WERI-Rb-1 (cell line): ENCODE measurements around the gene CHMP6.

Experiments used
- DNase-seq: peaks from one replicate; pipeline ENCODE4 v3.0.0-alpha.2; 2020
- H3K27ac ChIP-seq: fragments of 250-450 bp; sonication (Bioruptor Pico); 2 replicates; pipeline ENCODE4 v1.5.1; 2020; ENCODE audit warnings: mild to moderate bottlenecking, moderate library complexity
- H3K27me3 ChIP-seq: fragments of 250-450 bp; sonication (Bioruptor Pico); 2 replicates; pipeline ENCODE4 v1.5.1; 2021; ENCODE audit warnings: mild to moderate bottlenecking, low read depth, moderate library complexity; ENCODE audit not compliant: insufficient read depth, severe bottlenecking
- H3K36me3 ChIP-seq: fragments of 250-450 bp; sonication (Bioruptor Pico); 2 replicates; pipeline ENCODE4 v1.5.1; 2020; ENCODE audit warnings: mild to moderate bottlenecking, moderate library complexity
- H3K4me3 ChIP-seq: 2 replicates; pipeline ENCODE4 v1.5.1; 2011; ENCODE audit warnings: low read depth, mild to moderate bottlenecking, control low read depth, low read length
- H3K9me3 ChIP-seq: fragments of 250-450 bp; sonication (Bioruptor Pico); 2 replicates; pipeline ENCODE4 v1.5.1; 2021; ENCODE audit warnings: mild to moderate bottlenecking, moderate library complexity; ENCODE audit not compliant: severe bottlenecking
- TF ChIP-seq, protein P1 (sequence below): IDR thresholded peaks from 2 replicates; pipeline ENCODE4 v1.5.1; 2011; ENCODE audit warnings: low read depth, mild to moderate bottlenecking, control low read depth, inconsistent platforms, low read length

The CHMP6 gene

DNA sequence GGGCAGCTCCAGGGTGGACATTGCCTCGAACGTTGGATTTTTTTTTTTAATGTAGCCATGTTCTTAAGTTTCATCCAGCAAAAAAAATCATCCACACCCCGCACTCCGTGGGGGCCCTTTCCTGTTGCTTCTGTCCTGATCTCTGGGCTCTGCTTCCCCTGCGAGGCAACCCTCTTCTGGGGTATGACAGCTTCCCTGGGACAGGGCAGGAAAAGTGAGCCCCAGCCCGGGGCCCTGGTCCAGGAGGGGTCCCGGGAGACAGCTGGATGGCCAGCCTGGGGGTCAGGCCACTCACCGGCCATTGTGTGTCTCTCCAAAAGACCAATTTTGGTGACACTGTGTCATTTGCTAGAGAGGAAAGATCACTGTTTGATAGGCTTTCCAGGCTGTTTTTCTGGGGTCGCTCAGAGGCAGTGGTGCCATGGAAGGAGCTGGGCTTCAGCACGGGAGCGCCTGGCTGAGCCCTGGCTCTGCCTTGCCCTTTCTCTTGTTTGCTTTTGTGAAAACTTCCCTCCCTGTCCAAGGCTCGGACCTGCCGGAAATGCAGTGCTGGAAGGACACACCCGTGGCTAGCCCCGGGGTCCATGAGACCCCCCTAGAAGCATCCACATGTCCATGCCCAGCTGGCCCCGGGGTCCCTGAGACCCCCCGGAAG is 41.0 kb upstream of the CHMP6 start:
- no peak for DNase-seq
- H3K27ac ChIP-seq: no peak overlapping the region
- H3K4me3 ChIP-seq: no peak overlapping the region
- TF ChIP-seq, protein P1, sequence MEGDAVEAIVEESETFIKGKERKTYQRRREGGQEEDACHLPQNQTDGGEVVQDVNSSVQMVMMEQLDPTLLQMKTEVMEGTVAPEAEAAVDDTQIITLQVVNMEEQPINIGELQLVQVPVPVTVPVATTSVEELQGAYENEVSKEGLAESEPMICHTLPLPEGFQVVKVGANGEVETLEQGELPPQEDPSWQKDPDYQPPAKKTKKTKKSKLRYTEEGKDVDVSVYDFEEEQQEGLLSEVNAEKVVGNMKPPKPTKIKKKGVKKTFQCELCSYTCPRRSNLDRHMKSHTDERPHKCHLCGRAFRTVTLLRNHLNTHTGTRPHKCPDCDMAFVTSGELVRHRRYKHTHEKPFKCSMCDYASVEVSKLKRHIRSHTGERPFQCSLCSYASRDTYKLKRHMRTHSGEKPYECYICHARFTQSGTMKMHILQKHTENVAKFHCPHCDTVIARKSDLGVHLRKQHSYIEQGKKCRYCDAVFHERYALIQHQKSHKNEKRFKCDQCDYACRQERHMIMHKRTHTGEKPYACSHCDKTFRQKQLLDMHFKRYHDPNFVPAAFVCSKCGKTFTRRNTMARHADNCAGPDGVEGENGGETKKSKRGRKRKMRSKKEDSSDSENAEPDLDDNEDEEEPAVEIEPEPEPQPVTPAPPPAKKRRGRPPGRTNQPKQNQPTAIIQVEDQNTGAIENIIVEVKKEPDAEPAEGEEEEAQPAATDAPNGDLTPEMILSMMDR: no peak
- H3K9me3 ChIP-seq: peaks cover 4% of the 10 kb centered on the region
- peaks cover 76% of the 10 kb centered on the region for H3K36me3 ChIP-seq
- no peaks in the 10 kb centered on the region for H3K27me3 ChIP-seq

DNA sequence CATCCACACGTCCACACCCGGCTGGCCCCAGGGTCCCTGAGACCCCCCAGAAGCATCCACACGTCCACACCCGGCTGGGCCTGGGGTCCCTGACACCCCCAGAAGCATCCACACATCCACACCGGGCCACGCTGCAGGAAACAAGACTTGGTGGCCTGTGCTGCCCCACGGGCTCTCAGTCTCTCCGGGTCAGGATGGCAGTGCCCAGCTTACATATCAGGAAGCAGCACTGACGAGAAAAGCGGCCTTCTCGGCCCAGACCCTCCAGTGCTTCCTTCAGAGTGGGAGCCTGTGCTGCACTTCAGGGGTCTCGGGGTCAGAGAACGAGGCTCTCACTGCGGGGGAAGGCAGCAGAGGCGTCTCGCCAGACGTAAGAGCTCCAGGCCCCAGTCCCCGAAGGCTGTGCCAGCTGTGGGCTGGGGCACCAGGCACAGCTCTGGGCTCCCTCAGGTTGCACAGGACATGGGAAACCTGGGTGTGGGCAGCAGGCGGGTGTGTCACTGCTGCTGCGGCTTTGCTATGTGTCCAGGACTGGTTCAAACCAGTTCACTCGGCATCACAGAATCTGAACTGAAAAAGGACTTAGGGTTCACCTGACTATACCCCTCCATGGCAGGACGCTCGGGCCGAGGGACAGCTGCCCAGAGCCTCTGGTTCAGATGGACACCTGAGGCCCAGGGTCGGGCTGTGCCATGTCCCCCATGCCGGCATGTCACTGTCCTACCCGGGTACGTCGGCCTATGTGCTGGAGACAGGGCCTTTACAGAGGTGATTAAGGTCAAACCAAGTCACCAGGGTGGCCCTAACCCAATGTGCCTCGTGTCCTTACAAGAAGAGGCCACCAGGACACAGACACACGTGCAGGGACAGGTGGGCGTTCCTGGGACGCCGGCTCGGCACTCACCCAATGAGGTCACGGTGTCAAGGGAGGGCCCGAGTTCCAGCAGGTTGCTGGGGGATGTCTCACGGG is 40.2 kb upstream of the CHMP6 start:
- TF ChIP-seq, protein P1: no peak
- H3K9me3 ChIP-seq: peaks cover 2% of the 10 kb centered on the region
- no peaks in the 10 kb centered on the region for H3K27me3 ChIP-seq
- no peak overlapping the region for H3K4me3 ChIP-seq
- no peak for DNase-seq
- H3K36me3 ChIP-seq: peaks cover 68% of the 10 kb centered on the region
- H3K27ac ChIP-seq: no peak overlapping the region

DNA sequence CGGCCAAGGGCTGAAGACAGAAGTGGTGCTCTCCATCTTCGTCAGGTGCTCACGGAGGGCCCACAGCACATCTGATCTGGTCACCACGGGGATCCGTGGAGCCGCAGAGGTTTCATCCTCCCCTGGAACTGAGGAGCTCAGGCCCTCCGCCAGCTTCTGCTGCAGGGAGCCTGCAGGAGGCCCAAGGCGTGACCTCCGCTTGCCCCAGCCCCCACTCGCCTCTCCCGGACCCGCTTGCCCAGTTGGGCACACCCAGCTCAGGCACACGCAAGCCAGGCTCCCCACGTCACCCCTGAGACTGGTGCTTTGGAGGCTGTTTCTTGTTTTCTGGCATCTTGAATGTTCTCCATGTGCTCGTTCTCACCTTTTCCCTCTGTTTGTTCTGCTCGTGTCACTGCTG is 39.4 kb upstream of the CHMP6 start:
- DNase-seq: no peak
- Histone ChIP-seq H3K27ac (no peak overlapping the region), H3K9me3 (no peaks in the 10 kb centered on the region), H3K36me3 (peaks cover 59% of the 10 kb centered on the region), H3K4me3 (no peak overlapping the region), H3K27me3 (no peaks in the 10 kb centered on the region)
- TF ChIP-seq, protein P1: no peak

DNA sequence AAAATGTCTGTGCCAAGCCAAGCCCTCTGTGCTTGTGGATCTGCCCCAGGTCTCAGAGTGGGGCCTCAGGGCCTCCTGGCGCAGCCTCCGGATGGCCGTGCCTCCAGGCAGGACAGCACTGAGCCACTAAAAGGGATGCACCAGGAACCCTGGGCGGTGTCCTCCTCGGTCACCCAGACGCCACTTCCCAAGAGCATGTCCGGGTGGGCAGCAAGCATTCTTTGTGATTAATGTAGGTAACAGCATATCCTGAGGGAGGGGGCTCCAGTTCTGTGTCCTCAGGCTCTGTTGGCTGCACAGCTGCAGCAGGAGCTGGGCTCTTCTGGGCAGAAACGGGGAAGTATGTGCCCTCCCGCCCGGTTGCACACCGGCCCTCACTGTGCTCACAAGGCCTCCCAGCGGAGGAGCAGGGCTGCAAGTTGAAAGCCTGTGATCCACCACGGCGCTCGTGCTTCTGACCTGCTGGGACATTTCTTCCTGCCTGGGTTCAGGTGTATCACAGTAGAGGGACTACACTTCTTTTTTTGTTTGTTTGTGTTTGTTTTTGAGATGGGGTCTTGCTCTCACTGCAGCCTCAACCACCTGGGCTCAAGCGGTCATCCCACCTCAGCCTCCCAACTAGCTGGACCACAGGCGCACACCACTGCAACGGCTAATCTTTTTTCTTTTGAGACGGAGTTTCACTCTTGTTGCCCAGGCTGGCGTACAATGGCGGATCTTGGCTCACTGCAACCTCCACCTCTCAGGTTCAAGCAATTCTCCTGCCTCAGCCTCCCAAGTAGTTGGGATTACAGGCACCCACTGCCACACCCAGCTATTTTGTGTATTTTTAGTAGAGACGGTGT is 37.9 kb upstream of the CHMP6 start:
- Histone ChIP-seq H3K36me3 (peaks cover 48% of the 10 kb centered on the region), H3K27ac (no peak overlapping the region), H3K9me3 (no peaks in the 10 kb centered on the region), H3K4me3 (no peak overlapping the region), H3K27me3 (no peaks in the 10 kb centered on the region)
- TF ChIP-seq, protein P1: no peak
- DNase-seq: no peak

DNA sequence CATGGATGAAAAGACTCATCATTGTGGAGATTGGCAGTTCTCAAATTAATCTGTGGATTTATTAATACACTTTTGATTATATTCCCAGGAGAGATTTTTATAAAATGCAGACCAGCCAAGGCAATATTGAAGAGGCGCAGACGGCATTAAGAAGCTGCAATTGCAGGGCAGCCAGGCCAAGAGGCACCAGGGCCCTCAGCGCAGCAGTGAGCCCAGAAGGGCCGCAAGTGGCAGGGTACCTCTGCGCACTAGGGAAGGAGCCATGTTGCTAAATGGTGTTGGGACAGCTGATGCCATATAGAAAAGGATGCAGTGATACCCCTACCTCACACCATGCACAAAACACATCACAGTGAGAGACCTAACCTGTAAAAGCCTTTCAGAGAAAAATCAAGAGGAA is 36.6 kb upstream of the CHMP6 start:
- no peak for DNase-seq
- H3K27ac ChIP-seq: no peak overlapping the region
- no peak overlapping the region for H3K4me3 ChIP-seq
- H3K36me3 ChIP-seq: peaks cover 39% of the 10 kb centered on the region
- no peaks in the 10 kb centered on the region for H3K9me3 ChIP-seq
- no peaks in the 10 kb centered on the region for H3K27me3 ChIP-seq
- TF ChIP-seq, protein P1: no peak
